ENCODE measurements around the gene LY6G6F.

Gene LY6G6F

DNA sequence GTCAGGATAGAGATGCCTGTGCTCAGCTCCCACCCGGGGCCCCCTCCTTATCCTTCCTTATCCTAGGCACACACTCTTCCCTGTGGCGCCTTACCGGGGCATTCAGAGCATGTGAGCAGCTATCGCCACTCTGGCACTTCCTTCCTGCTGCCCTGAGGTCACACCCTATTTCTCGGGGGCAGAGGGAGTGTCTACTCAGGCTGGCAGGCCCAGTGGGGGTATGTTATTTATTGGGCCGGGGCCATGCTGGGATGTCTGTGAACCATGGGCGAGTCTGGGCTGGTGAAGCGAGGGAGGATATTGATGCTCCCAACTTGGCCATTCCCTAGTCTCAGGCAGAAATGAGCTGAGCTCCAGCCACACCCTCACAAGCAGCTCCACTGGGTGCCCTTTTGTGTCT lies 4.6 kb downstream of the LY6G6F start:
- no peaks in the 10 kb centered on the region for H3K36me3 ChIP-seq (ENCODE audit: control insufficient read depth, low read depth, low read length)
- H3K9ac ChIP-seq (ENCODE audit: low read length): no peak overlapping the region
- H3K27ac ChIP-seq (ENCODE audit: low read length): no peak overlapping the region
- no peaks in the 10 kb centered on the region for H3K27me3 ChIP-seq (ENCODE audit: control insufficient read depth, insufficient read depth, low read length)
- no peaks in the 10 kb centered on the region for H3K9me3 ChIP-seq (ENCODE audit: control insufficient read depth, low read depth, low read length)
- H3K4me1 ChIP-seq (ENCODE audit: control insufficient read depth, low read depth, low read length): peaks cover 20% of the 10 kb centered on the region
- H3K4me3 ChIP-seq (ENCODE audit: low read length): no peak overlapping the region

DNA sequence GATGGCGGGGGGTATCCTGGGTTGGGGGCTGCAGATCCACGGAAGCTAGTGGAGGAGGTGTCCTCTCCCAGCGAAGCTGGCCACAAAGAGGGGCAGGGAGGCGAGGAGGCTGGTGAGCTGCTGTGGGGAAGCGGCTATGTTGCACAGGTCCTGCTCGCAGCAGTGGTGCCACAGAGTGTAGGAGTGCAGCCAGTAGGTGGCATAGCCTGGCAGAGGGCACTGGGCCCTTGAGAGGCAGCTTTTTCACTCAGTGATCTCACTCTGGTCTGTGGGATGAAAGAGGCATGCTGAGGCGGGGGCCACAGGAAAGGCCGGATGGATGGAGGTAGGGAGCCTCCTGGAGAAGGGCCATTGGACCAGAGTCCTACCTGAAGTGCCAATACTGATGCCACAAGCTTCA lies 5.6 kb downstream of the LY6G6F start:
- H3K9ac ChIP-seq (ENCODE audit: low read length): no peak overlapping the region
- H3K27me3 ChIP-seq (ENCODE audit: control insufficient read depth, insufficient read depth, low read length): no peaks in the 10 kb centered on the region
- no peak overlapping the region for H3K27ac ChIP-seq (ENCODE audit: low read length)
- H3K4me3 ChIP-seq (ENCODE audit: low read length): no peak overlapping the region
- H3K4me1 ChIP-seq (ENCODE audit: control insufficient read depth, low read depth, low read length): peaks cover 21% of the 10 kb centered on the region
- H3K36me3 ChIP-seq (ENCODE audit: control insufficient read depth, low read depth, low read length): no peaks in the 10 kb centered on the region
- no peaks in the 10 kb centered on the region for H3K9me3 ChIP-seq (ENCODE audit: control insufficient read depth, low read depth, low read length)

DNA sequence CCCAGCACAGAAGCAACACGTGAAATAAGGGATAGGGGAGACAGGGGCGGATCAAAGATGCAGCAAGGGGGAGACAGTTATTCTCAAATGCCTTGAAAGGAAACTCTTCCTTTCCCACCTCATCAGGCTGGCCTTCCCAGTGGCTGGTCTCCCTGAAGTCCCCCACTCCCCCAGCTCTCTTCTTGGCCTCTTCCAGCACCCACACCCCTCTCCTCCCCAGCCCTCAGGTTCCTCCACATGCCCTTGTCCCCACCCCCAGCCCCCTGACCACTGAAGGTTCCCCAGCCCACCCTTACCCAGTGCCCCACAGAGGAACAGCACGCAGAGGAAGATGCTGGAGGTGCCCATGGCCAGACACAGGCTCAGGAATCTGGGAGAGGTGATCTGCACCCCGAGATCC lies 6.8 kb downstream of the LY6G6F start:
- Histone ChIP-seq H3K9ac (ENCODE audit: low read length) (no peak overlapping the region), H3K36me3 (ENCODE audit: control insufficient read depth, low read depth, low read length) (no peaks in the 10 kb centered on the region), H3K27me3 (ENCODE audit: control insufficient read depth, insufficient read depth, low read length) (no peaks in the 10 kb centered on the region), H3K4me3 (ENCODE audit: low read length) (no peak overlapping the region), H3K27ac (ENCODE audit: low read length) (no peak overlapping the region), H3K4me1 (ENCODE audit: control insufficient read depth, low read depth, low read length) (peaks cover 33% of the 10 kb centered on the region), H3K9me3 (ENCODE audit: control insufficient read depth, low read depth, low read length) (no peaks in the 10 kb centered on the region)

DNA sequence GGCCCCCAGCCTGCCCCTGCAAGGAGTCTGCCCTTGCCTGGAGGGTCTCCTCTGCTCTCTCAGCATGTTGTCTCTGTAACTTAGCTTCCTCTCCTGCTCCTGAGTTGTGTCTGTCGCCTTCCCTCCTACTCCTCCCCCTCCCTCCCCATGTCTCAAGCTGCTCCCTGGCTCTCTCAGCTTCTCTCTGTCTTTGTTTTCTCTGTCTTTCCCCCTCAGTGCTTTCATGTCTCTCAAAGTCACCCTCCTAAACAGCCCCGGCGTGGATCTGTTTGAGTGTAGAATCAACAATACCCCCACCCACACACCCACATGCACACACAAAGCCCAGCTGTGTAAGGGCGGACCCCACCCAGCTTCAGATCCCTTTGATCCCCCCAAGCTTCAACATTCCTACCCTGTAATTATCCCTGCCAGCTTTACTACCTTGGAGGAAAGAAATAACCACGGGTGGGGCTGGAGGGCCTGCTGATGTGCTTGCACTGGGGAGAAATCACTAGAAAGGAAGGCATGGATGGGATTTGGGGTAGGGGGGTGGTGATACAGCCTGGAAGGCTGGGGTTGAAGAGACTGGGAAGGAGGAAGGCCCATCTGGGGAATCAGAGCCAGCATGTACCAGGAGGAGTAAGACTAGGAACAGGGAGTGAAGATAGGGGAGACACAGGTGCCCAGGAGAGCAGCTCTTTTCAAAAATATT lies 7.5 kb downstream of the LY6G6F start:
- H3K27ac ChIP-seq (ENCODE audit: low read length): no peak overlapping the region
- H3K4me3 ChIP-seq (ENCODE audit: low read length): peak overlapping the region; percentile 21
- no peaks in the 10 kb centered on the region for H3K36me3 ChIP-seq (ENCODE audit: control insufficient read depth, low read depth, low read length)
- no peaks in the 10 kb centered on the region for H3K27me3 ChIP-seq (ENCODE audit: control insufficient read depth, insufficient read depth, low read length)
- H3K9me3 ChIP-seq (ENCODE audit: control insufficient read depth, low read depth, low read length): no peaks in the 10 kb centered on the region
- peaks cover 38% of the 10 kb centered on the region for H3K4me1 ChIP-seq (ENCODE audit: control insufficient read depth, low read depth, low read length)
- H3K9ac ChIP-seq (ENCODE audit: low read length): peak overlapping the region; percentile 9

DNA sequence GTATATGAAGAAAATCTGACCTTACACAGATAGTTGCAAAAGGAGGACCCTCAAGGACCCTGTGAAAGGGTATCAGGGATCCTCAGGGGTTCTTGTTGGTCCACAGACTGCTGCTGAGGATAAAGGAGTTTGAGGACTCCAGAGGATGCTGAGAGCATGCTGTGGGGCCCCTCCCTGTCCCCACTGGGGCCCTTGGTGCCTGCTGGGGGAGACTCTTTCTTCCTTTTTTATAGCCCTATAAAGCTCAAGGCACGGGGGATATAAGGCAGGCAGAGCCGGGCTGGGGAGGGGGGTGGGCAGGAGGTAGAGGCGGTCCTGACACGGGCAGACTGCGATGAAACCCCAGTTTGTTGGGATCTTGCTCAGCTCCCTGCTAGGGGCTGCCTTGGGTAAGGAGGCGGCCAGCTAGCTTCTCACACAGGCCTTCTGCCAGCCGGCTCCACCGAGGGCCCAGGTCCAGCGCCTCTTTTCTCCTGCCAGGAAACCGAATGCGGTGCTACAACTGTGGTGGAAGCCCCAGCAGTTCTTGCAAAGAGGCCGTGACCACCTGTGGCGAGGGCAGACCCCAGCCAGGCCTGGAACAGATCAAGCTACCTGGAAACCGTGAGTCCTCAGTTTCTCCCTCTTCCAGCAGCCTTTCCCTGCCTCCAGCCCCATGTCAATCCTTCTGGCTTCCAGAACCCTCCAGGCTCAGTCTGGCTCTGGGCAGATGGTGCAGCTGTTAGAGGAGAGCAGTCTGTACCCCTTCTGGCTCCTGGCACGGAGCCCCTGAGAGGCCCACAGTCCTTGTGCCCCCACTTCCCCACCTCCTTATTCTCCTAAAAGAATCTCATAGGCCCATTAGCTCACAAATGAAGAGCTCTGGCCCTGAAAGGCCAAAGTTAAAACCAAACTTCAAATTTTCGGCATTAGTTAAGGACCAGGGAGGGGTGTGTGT lies 8.6 kb downstream of the LY6G6F start, which contains the start of gene LY6G6D:
Gene LY6G6D, plus strand, starts transcription at position 327 of the 937 bp plus-strand sequence. Its CDS starts 8 bp downstream, at position 335.
- peaks cover 38% of the 10 kb centered on the region for H3K4me1 ChIP-seq (ENCODE audit: control insufficient read depth, low read depth, low read length)
- no peaks in the 10 kb centered on the region for H3K9me3 ChIP-seq (ENCODE audit: control insufficient read depth, low read depth, low read length)
- peak within 1 kb of the TSS; percentile 21 for H3K4me3 ChIP-seq (ENCODE audit: low read length)
- H3K27me3 ChIP-seq (ENCODE audit: control insufficient read depth, insufficient read depth, low read length): no peaks in the 10 kb centered on the region
- peak within 1 kb of the TSS; percentile 9 for H3K9ac ChIP-seq (ENCODE audit: low read length)
- H3K27ac ChIP-seq (ENCODE audit: low read length): no peak within 1 kb of the TSS
- H3K36me3 ChIP-seq (ENCODE audit: control insufficient read depth, low read depth, low read length): no peaks in the 10 kb centered on the region

DNA sequence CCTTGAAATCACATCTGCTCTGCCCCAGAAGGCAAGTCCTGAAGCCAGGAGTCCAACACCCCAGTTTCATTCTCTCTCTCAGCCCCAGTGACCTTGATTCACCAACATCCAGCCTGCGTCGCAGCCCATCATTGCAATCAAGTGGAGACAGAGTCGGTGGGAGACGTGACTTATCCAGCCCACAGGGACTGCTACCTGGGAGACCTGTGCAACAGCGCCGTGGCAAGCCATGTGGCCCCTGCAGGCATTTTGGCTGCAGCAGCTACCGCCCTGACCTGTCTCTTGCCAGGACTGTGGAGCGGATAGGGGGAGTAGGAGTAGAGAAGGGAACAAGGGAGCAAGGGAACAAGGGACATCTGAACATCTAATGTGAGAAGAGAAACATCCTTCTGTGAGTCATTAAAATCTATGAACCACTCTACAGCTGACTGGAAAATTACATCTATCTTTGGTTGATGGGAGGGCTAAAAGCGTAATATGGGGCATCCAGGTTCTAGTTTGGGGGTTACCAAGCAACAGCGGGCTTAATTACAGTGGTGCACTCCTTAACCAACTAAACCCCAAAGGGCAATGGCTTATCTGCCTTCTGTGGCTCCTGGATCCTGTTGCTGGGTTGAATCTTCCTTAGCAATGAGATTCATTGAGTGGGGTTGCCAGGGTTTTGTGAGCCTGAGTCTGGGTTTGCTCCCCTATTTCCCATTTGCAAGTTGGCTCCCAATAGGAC lies 11.0 kb downstream of the LY6G6F start:
- no peak overlapping the region for H3K27ac ChIP-seq (ENCODE audit: low read length)
- H3K27me3 ChIP-seq (ENCODE audit: control insufficient read depth, insufficient read depth, low read length): no peaks in the 10 kb centered on the region
- H3K9ac ChIP-seq (ENCODE audit: low read length): no peak overlapping the region
- H3K36me3 ChIP-seq (ENCODE audit: control insufficient read depth, low read depth, low read length): no peaks in the 10 kb centered on the region
- H3K9me3 ChIP-seq (ENCODE audit: control insufficient read depth, low read depth, low read length): no peaks in the 10 kb centered on the region
- no peak overlapping the region for H3K4me3 ChIP-seq (ENCODE audit: low read length)
- H3K4me1 ChIP-seq (ENCODE audit: control insufficient read depth, low read depth, low read length): peaks cover 38% of the 10 kb centered on the region

DNA sequence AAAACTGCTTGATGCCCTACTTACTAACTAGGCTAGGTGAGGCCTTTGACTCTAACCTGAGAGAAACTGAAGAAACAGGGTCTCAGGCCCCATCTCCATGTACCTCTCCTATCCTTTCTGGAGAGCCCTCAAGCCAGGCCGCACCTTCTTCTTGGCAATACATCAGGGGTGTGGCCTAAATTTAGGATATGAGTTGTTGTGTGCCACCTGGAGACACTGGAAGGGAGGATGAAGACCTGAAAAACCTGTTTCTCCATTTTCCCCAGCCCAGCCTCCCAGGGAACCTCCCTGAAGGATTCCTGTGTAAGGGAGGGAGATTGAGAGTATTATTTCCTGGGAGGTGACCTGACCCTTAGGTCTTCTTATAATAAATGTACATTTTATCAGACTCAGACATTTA lies 11.6 kb downstream of the LY6G6F start:
- Histone ChIP-seq H3K9me3 (ENCODE audit: control insufficient read depth, low read depth, low read length) (no peaks in the 10 kb centered on the region), H3K27ac (ENCODE audit: low read length) (no peak overlapping the region), H3K4me1 (ENCODE audit: control insufficient read depth, low read depth, low read length) (peaks cover 38% of the 10 kb centered on the region), H3K4me3 (ENCODE audit: low read length) (peak overlapping the region; percentile 25), H3K36me3 (ENCODE audit: control insufficient read depth, low read depth, low read length) (no peaks in the 10 kb centered on the region), H3K27me3 (ENCODE audit: control insufficient read depth, insufficient read depth, low read length) (no peaks in the 10 kb centered on the region), H3K9ac (ENCODE audit: low read length) (no peak overlapping the region)

DNA sequence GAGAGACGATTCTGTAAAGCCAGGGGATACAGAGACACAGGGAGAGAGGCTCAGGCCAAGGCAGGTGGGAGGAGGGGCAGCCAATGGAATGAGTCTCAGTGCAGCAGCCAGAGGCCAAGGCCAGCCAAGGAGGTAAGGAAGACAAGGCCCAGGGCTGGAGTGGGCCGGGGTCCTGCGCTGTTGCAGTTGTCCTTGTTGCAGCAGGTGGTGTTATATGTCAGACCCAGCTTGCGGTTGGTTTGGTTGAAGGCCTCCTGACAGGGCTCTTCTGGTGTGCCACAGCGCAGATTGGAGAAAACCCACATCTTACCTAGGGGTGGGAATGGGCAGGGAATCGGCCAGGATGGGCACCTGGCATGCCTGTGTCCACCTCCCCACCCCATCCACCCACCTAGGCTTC lies 12.3 kb downstream of the LY6G6F start:
- Histone ChIP-seq H3K27ac (ENCODE audit: low read length) (no peak overlapping the region), H3K27me3 (ENCODE audit: control insufficient read depth, insufficient read depth, low read length) (no peaks in the 10 kb centered on the region), H3K4me3 (ENCODE audit: low read length) (no peak overlapping the region), H3K4me1 (ENCODE audit: control insufficient read depth, low read depth, low read length) (peaks cover 30% of the 10 kb centered on the region), H3K36me3 (ENCODE audit: control insufficient read depth, low read depth, low read length) (no peaks in the 10 kb centered on the region), H3K9me3 (ENCODE audit: control insufficient read depth, low read depth, low read length) (no peaks in the 10 kb centered on the region), H3K9ac (ENCODE audit: low read length) (no peak overlapping the region)

DNA sequence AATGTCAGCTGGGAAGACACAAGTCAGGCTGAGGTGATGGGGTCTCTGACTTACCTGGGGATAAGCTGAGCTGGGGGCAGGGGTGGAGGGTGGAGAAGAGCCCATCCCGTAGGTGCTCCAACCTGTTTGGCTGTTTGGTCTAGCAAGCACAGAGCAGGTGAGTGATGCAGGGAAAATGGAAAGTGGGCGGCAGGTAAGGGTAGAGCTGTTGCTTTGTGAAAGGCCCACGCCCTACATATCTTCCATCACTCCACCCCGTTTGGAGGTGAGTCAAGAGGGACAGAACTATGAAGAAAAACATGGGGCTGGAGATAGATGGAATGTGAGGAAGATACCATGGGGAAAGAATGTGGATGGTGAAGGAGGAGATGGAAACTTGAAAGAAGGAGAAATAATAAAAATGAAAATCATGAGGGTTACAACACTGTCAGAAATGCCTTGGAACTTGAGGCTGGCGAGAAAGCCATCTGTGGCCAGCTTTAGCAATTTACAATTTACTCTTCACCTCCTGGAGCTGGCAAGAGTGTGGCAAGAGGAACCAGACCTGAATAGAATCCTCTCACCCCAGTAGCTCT lies 13.6 kb downstream of the LY6G6F start:
- Histone ChIP-seq H3K27ac (ENCODE audit: low read length) (no peak overlapping the region), H3K9ac (ENCODE audit: low read length) (no peak overlapping the region), H3K36me3 (ENCODE audit: control insufficient read depth, low read depth, low read length) (no peaks in the 10 kb centered on the region), H3K9me3 (ENCODE audit: control insufficient read depth, low read depth, low read length) (no peaks in the 10 kb centered on the region), H3K27me3 (ENCODE audit: control insufficient read depth, insufficient read depth, low read length) (no peaks in the 10 kb centered on the region), H3K4me3 (ENCODE audit: low read length) (no peak overlapping the region), H3K4me1 (ENCODE audit: control insufficient read depth, low read depth, low read length) (peaks cover 18% of the 10 kb centered on the region)

DNA sequence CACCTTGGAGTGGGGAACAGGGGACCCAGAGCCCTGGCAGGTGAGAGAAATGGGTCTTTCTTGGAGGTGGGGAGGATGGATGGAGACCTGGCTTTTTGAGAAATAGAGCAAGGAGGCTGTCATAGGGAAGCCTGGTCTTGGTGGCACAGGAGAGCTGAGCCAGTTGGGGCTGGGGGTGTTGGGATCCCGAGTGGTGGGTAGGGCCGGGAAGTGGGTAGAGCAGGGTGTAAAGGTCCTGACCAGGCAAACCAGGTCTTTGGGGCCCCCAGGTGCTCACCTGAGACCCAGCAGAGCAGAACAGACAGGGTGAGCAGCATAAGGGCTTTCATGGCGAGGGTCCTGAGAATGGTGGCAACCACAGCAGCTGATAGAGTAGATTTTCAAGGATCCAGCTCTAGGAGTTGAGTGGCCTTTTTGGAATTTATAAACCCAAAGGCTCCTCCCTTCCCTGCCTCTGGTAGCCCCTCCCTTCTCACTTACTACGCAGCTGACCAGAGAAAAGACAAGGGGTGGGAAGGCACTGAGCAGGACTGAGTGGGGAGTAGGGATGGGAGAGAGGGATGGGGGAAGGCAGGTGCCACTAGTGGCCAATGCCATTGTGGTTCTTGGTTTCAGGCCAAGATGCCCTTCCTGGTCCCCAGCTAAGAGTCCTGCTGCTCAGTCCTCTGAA lies 14.8 kb downstream of the LY6G6F start, which contains the start of gene LY6G6C:
Gene LY6G6C, minus strand, starts transcription at position 396 of the 670 bp plus-strand sequence. Its CDS starts 67 bp downstream, at position 329.
- H3K27me3 ChIP-seq (ENCODE audit: control insufficient read depth, insufficient read depth, low read length): no peaks in the 10 kb centered on the region
- H3K4me3 ChIP-seq (ENCODE audit: low read length): no peak within 1 kb of the TSS
- H3K36me3 ChIP-seq (ENCODE audit: control insufficient read depth, low read depth, low read length): peaks cover 5% of the 10 kb centered on the region
- no peak within 1 kb of the TSS for H3K9ac ChIP-seq (ENCODE audit: low read length)
- H3K4me1 ChIP-seq (ENCODE audit: control insufficient read depth, low read depth, low read length): peaks cover 17% of the 10 kb centered on the region
- H3K27ac ChIP-seq (ENCODE audit: low read length): no peak within 1 kb of the TSS
- no peaks in the 10 kb centered on the region for H3K9me3 ChIP-seq (ENCODE audit: control insufficient read depth, low read depth, low read length)

Measured in iPS-18a (cell line).